ENCODE measurements around the gene DLG2. TPM values are rescaled to one million over a fixed set of nuclear protein-coding genes. Genes with fewer than 3 reads are reported as not detected.
"Not testable (repeated sequence)": the region's sequence is repeated elsewhere in the genome, so short reads cannot be mapped to it uniquely, and the experiment has no call there.

DLG2 gene
- total and polyA plus RNA-seq, 7 donors: 0.60 to 25.8 (median 9.7) TPM; not detected in 1

GRCh38 chr11:85232559-85232958 is 394.6 kb downstream of the DLG2 start:
- Histone ChIP-seq H3K9me3 (peaks cover 0 to 3% (median 1%) of the 10 kb centered on the region in 4 donors), H3K4me1 (no peaks in the 10 kb centered on the region), H3K4me3 (no peak overlapping the region), H3K27ac (no peak overlapping the region), H3K36me3 (no peaks in the 10 kb centered on the region), H3K27me3 (no peaks in the 10 kb centered on the region)
- DNase-seq: no peak
- TF ChIP-seq POLR2A (IDR thresholded peaks at IDR 0.05) (no peak), POLR2AphosphoS5 (IDR thresholded peaks at IDR 0.05) (no peak), EP300 (IDR thresholded peaks at IDR 0.05) (no peak), CTCF (IDR thresholded peaks at IDR 0.05) (no peak)
- WGBS, 2 donors: 76 to 80% methylated on average over 2 of the region's 2 CpGs
- intact Hi-C loops (cut with DNase I): no loop called here

GRCh38 chr11:85231588-85231987 is 395.6 kb downstream of the DLG2 start:
- intact Hi-C loops (cut with DNase I): no loop called here
- Histone ChIP-seq H3K27me3 (no peaks in the 10 kb centered on the region), H3K4me3 (no peak overlapping the region), H3K27ac (no peak overlapping the region), H3K4me1 (no peaks in the 10 kb centered on the region), H3K36me3 (no peaks in the 10 kb centered on the region), H3K9me3 (peaks cover 0 to 3% (median 1%) of the 10 kb centered on the region in 4 donors)
- no peak for DNase-seq
- TF ChIP-seq CTCF (IDR thresholded peaks at IDR 0.05): no peak
- TF ChIP-seq POLR2A (IDR thresholded peaks at IDR 0.05): no peak
- TF ChIP-seq POLR2AphosphoS5 (IDR thresholded peaks at IDR 0.05): no peak
- no peak for TF ChIP-seq EP300 (IDR thresholded peaks at IDR 0.05)
- WGBS, 2 donors: 80 to 83% methylated on average over 4 of the region's 4 CpGs

- intact Hi-C loops (cut with DNase I); H3K4me3 ChIP-seq; H3K4me1 ChIP-seq; DNase-seq; H3K27ac ChIP-seq; H3K36me3 ChIP-seq; H3K27me3 ChIP-seq; H3K9me3 ChIP-seq: not testable (repeated sequence)
- WGBS, 2 donors: 92 to 95% methylated on average over 1 of the region's 1 CpG
These were observed 397.4 kb downstream of the DLG2 start for GRCh38 chr11:85229723-85230122.

- WGBS, 2 donors: 11 to 58% methylated on average over 2 of the region's 2 CpGs
- intact Hi-C loops (cut with DNase I): no loop called here
- Histone ChIP-seq H3K36me3 (no peaks in the 10 kb centered on the region), H3K4me3 (no peak overlapping the region), H3K27ac (no peak overlapping the region), H3K9me3 (peaks cover 0 to 6% (median 1%) of the 10 kb centered on the region in 4 donors), H3K27me3 (no peaks in the 10 kb centered on the region), H3K4me1 (no peaks in the 10 kb centered on the region)
- no peak for TF ChIP-seq CTCF (IDR thresholded peaks at IDR 0.05)
- TF ChIP-seq POLR2AphosphoS5 (IDR thresholded peaks at IDR 0.05): no peak
- no peak for TF ChIP-seq POLR2A (IDR thresholded peaks at IDR 0.05)
- TF ChIP-seq EP300 (IDR thresholded peaks at IDR 0.05): no peak
- DNase-seq: no peak
These were observed 430.2 kb downstream of the DLG2 start for GRCh38 chr11:85196968-85197367.

GRCh38 chr11:85195934-85196333 is 431.2 kb downstream of the DLG2 start:
- 38 to 66% methylated on average over 3 of the region's 3 CpGs for WGBS, 2 donors
- Histone ChIP-seq H3K27me3 (no peaks in the 10 kb centered on the region), H3K36me3 (no peaks in the 10 kb centered on the region), H3K9me3 (peaks cover 0 to 6% (median 0%) of the 10 kb centered on the region in 4 donors), H3K4me3 (no peak overlapping the region), H3K4me1 (no peaks in the 10 kb centered on the region), H3K27ac (no peak overlapping the region)
- intact Hi-C loops (cut with DNase I): no loop called here
- TF ChIP-seq POLR2A (IDR thresholded peaks at IDR 0.05): no peak
- TF ChIP-seq EP300 (IDR thresholded peaks at IDR 0.05): no peak
- no peak for DNase-seq

- H3K4me3 ChIP-seq: no peak overlapping the region
- H3K27ac ChIP-seq: no peak overlapping the region
- intact Hi-C loops (cut with DNase I): no loop called here
- no peak for DNase-seq
- H3K36me3 ChIP-seq: no peaks in the 10 kb centered on the region
- H3K27me3 ChIP-seq: no peaks in the 10 kb centered on the region
- no peaks in the 10 kb centered on the region for H3K4me1 ChIP-seq
- no peaks in the 10 kb centered on the region for H3K9me3 ChIP-seq
- WGBS, 2 donors: 75 to 91% methylated on average over 1 of the region's 1 CpG
- TF ChIP-seq CTCF (IDR thresholded peaks at IDR 0.05): no peak
- TF ChIP-seq EP300 (IDR thresholded peaks at IDR 0.05): no peak
- no peak for TF ChIP-seq POLR2A (IDR thresholded peaks at IDR 0.05)
- no peak for TF ChIP-seq POLR2AphosphoS5 (IDR thresholded peaks at IDR 0.05)
These were observed 439.2 kb downstream of the DLG2 start for GRCh38 chr11:85187992-85188391.

Data from sigmoid colon (tissue), 7 donors.